Measurements from ENCODE around the gene KIF21A.

Gene KIF21A

DNA sequence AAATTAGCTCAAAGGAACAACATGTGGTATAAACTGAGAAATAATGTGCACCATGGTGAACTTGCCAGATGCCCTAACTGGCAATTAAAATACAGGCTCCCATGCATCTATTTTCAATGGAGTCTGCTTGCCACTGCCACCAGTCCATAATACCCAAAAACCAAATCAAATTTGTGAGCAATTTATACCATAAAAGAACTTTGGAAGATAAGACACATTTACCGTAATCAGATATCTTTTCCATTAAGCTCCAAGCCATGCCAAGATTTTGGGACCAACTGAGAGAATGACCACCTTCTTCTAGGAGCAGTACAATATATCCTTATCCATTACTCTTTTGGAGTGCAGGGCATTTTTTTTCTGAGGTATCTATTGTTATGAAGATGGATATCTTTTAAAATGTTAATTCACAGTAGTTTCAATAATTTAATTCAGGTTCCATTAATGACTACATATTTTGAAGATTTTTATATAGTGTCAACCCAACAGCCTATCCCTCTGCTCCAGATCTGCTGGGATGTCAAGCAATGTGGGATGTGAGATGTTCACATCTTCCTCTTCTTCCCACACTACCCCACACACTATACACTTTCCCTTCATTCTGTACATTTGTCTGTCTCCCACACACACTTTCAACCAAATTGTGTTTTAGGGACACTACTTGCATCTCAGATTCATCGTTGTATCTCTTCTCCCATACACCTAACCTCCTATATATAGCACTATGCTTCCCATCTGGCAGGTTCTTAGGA is 53.3 kb downstream of the KIF21A start:
- no peak for DNase-seq (ENCODE audit: low read depth)

- no peak for DNase-seq (ENCODE audit: low read depth)
These were observed 56.6 kb downstream of the KIF21A start for GRCh38 chr12:39386335-39386734.

DNA sequence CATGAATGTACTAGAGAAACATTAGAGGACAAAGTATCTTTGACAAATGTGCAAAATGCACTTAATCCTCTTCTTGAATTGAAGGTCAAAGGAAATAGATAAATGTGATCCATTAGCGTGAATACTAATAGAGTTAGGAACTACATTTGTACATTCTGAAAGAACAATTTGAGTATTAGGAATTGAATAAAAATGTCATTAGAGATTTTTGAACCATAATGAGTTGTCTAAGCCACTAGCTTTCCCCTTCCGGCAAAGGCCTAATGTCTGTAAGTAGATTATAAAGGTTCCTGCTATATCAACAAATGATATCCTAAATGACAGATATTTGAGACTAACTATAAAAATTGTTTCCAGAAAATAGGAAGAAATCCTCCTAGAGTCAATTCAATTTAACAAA is 59.8 kb downstream of the KIF21A start:
- DNase-seq (ENCODE audit: low read depth) = no peak

GRCh38 chr12:39380090-39380489 is 62.8 kb downstream of the KIF21A start:
- DNase-seq (ENCODE audit: low read depth) = no peak

DNA sequence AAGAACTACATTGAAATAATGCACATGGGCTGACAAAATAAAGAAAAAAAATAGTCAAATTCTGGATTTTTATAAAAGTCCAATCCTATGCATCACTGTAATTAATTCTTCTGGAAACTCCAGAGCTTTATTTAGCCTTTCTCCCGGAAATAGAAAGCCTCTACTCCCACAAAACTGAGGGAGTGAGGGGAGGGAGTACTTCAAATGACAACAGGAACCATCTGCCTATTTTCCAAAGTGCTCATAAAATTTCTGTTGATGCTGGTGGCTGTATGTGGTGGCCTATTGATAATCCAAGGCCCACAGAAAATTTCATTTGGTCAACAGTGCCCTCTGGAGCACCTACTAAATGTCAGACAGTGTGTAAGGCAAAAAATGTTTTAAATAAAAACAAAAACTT is 64.6 kb downstream of the KIF21A start:
- DNase-seq (ENCODE audit: low read depth) = no peak

GRCh38 chr12:39375206-39375808 is 67.6 kb downstream of the KIF21A start:
- DNase-seq (ENCODE audit: low read depth) = no peak

- no peak for DNase-seq (ENCODE audit: low read depth)
These were observed 70.0 kb downstream of the KIF21A start for GRCh38 chr12:39372929-39373328.

DNA sequence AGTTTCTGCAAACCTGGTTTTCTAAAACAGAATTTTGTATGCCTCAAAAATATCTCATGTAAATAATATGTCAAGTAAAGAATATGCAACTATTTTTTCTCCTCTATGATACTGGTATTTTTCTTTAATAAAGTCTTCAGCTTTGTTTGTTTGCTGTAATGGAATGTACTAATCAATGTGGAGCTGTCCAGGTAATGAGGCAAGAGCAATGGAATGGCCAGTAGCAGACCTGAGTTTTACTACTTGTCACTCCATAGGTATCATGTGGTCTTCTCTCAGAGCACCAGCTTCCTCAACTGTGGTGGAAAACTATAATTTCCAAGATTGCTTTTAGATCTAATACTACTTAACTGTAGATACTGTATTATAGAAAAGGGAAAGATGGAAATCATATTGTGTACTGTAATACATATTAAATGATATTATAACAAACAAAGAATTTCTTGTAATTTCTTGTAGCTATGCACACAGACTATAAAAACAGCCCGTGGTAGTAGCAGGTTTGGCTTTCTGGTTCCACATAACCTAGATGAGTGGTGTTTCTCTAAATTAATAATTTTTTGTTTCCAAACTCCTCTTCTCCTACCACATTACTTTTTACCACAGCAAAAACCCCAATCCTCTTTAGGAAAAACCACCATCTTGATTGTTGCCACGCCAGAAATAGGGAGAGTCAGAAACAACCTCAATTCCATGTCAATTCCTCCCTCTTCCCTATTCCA is 70.6 kb downstream of the KIF21A start:
- no peak for DNase-seq (ENCODE audit: low read depth)

DNA sequence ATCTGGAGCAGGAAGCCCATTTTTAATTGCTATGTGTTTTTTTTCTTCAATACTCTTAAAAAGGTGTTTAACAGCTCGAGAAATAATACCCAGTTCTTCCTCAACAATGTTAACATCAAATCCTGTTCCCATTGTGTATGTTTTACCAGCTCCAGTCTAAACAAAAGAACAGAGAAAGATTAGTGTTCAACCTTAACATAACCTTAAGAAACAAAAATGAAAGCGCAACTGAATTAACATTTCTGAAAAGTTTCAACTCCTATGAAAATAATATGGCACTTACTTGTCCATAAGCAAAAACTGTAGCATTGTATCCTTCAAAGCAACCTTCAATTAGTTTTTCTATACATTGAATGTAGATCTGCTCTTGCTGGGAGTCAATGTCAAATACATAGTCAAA is 73.2 kb downstream of the KIF21A start:
- no peak for DNase-seq (ENCODE audit: low read depth)

GRCh38 chr12:39368891-39369290 is 74.0 kb downstream of the KIF21A start:
- DNase-seq (ENCODE audit: low read depth) = no peak

DNA sequence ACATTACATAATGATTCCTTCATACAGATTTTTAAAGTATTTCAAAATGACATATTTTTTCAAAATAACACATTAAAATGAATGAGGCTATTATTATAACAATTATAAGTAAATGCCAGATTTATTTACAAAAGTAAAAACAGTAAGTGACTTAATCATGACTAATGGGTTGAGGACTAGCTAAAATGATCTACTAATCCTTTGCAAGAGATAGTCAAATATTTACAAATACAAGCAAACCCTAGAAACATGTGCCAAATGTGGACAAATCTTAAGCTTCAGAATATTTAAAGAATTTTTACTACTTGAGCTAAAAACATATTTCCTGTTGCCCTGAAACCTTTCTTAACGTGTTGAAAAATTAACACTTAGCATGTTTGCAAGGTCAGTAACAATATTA is 74.8 kb downstream of the KIF21A start:
- no peak for DNase-seq (ENCODE audit: low read depth)

- no peak for DNase-seq (ENCODE audit: low read depth)
These were observed 75.4 kb downstream of the KIF21A start for GRCh38 chr12:39367494-39367893.

- DNase-seq (ENCODE audit: low read depth) = no peak
These were observed 77.4 kb downstream of the KIF21A start for GRCh38 chr12:39365364-39366001.

DNA sequence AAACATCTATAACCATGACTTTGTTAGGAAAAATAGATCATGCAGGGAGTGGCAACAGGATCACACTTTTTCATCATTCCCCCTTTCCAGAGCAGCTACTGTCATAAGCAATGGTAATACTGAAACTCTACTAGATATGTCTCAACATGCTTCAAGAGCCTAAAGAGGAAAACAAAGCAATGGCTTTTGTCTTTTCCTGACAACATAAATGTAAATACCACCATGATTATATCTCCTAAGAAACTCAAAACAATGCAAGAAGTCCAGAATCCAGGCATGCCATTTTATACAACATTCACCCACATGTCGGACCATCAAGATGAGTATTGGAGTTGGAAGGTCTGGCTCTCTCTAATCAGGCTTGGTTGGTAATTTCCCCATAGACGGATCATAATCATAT is 78.7 kb downstream of the KIF21A start:
- no peak for DNase-seq (ENCODE audit: low read depth)

- DNase-seq (ENCODE audit: low read depth) = no peak
These were observed 83.3 kb downstream of the KIF21A start for GRCh38 chr12:39359645-39360044.

DNA sequence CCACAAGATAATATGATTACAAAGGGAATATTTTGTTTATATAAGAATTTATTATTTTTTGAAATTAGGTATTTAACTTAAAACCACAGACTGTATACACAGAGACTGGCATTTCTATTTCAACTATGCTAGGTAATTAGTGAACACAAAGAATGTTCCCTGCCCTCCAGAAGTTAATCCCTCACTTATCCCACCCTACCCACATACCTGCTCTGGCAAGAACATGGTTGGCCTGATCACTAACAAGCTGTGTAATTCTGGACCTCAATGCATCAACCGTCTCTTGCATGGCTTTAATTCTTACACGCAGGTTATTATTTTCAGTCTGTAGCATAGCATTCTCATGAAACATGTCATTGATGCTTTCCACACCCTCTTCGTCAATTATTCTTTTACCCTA is 85.9 kb downstream of the KIF21A start:
- no peak for DNase-seq (ENCODE audit: low read depth)

GRCh38 chr12:39355841-39356240 is 87.1 kb downstream of the KIF21A start:
- no peak for DNase-seq (ENCODE audit: low read depth)

DNA sequence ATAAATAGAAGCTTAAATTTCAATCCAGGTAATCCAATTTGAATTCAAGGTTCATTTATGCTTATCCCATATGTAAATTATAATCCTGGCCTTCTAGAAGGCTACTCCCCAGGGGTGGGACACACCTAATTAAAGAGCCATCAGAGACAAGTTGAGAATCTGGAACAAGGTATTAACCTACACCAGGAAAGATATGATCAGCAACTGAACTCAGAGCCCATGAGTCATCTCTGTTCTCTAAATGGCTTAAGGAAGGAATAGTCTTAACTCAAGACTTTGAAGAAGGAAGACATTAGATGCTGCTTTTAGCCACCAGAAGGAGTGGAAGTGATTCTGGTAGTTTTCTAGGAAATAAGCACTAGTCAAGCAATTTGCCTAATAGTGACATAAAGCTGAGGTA is 88.0 kb downstream of the KIF21A start:
- no peak for DNase-seq (ENCODE audit: low read depth)

GRCh38 chr12:39352471-39353017 is 90.4 kb downstream of the KIF21A start:
- no peak for DNase-seq (ENCODE audit: low read depth)

GRCh38 chr12:39351153-39351552 is 91.8 kb downstream of the KIF21A start:
- no peak for DNase-seq (ENCODE audit: low read depth)

DNA sequence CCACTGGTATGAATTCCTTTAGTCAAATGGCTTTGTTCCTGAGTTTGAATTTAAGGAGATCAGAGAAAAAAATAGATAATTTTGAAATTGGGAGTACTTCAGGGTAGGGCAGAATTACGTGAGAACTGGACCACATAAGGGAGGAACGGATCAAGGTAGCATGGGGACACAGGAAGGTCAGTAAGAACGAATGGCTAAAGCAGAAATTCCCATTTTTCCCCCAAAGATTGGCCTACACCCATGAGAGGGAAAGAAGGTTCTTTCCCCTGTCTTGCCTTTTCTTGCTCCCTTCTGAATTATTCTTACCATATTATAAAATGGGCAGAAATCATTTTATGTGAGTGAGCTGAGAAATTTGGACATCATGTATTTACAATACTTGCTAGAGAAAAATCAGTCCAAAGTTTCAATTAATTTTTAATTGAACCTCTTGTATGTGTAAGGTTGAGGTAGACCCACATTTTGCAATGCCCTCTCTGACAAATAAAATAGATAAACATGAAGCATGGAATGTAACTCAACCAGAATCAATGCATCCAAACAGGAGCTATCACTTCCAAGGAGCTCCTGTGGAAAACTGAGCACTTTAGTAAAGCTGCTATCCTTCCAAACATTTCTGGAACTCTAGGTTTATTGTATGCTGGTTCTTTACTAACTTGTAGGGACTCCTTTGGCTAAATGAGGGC is 93.8 kb downstream of the KIF21A start:
- DNase-seq (ENCODE audit: low read depth) = no peak

- no peak for DNase-seq (ENCODE audit: low read depth)
These were observed 94.4 kb downstream of the KIF21A start for GRCh38 chr12:39348523-39348922.

All from fibroblast of the conjunctiva (primary cell).